Measurements from ENCODE around the gene MAPT.

- TF ChIP-seq EZH2 (IDR thresholded peaks at IDR 0.05; ENCODE audit: borderline replicate concordance, low read depth, low read length, poor library complexity, severe bottlenecking) (no peak), CTCF (conservative IDR thresholded peaks at IDR 0.05; ENCODE audit: low read depth, low read length) (no peak)
Observed at GRCh38 chr17:46030752-46031151, 136.4 kb downstream of the MAPT start.

Data from A673 (cell line).